NCI-H2081 (cell line): Measurements from ENCODE around the gene WWOX.

Experiments used
- DNase-seq, 2 experiments: peaks; one replicate each; lab custom pipeline; 2025; lab: John Stamatoyannopoulos, UW

Gene WWOX

DNA sequence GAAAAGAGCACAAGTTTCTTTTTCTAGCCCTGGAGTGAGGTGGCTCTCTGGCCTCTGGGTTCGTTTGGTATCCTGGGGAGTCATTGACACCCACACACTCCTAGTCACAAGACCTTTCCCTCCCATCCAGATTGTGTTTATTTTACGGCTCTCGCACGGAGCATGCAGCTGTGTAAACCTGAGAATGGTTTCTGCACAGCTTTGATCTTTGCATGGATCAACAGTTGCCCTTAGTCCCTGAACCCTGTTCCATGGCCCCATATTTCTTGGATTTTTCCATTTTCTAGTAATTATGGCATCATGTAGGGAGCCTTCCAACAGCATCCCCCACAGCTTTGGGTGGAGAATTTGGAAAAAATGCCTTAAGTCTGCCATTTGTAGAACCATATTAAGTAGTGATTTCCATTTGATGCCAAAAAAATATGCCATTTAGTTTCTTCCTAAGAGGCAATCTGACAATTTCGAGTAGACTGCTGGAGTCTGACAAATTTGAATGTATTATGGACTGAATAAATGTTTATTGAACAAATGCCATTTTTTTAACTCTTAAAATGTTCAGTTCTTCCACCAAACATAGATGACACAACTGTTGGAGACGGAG is 197.7 kb downstream of the WWOX start:
- peak; percentile 40 to 86 for DNase-seq

DNA sequence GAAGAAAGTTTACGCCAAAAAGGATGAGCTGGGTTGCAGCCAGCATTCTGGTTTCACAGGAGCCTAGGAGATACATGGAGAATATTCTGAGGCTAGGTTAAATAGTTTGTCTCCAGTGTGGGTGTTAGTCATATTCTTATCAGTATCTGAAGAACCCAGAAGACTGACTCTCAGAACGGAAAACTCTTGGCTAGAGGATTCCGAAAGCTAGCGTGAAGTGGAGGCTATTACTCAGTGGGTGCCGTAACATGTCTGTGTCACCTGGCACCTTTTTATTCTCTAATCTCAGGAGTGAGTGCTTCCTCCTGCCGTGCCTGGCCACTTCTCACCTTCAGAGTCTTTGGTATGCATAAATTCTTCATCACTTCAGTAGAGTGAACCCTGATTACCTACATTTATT is 199.5 kb downstream of the WWOX start:
- no peak for DNase-seq

DNA sequence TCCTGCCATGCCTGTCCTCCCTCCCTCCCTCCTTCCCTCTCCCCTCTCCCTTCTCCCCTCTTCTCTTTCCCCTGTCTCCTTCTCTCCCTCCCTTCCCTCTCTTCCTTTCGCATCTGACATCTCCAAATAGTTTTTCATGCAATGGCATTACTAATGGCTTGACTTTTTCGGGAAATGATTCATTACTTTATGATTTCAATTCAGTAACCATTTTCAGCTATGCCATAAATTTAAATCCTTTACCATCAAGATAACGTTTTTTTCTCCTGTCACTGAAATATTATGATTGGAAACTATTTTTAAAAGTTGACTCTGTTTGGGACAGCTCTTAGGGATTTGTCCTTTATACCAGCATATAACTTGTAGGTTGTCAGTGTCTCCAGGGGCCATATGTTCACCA is 201.0 kb downstream of the WWOX start:
- no peak for DNase-seq

DNA sequence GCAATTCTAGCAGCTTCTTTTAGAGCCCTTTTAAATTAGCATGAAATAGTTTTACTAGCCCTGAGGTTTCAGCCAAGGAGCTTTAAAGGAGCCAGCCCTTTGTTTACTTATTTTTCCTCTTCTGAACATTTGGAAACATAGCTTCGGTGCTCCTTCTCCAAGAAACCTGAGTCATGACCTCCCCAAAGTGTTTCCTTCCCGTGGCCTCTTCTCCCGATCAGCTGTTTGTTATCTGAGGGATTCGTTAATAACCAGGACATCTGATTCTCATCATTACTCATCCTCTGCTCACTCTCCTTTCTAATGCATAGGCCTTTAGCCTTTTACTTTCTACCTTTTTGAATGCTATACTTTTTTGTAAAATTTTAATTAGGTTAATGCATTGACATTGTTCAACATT is 204.5 kb downstream of the WWOX start:
- no peak for DNase-seq

DNA sequence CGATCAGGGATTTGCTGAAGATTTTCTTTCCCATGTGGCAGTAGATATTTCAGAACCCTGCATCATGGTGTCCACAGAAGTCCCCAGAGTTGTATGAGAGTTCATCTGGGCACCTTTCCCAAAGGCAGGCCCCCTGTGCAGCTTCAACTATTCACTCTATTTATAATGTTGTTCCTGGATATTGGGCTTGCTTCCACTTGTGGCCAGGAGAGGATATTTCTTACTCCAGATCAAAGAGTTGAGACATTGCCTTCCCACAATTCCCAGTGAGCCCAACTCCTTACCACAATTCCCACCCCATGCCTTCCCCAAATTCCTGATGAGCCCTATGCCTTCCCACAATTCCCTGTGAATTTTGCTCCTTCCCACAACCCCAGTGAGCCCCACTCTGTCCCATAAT is 206.9 kb downstream of the WWOX start:
- DNase-seq, result no peak

DNA sequence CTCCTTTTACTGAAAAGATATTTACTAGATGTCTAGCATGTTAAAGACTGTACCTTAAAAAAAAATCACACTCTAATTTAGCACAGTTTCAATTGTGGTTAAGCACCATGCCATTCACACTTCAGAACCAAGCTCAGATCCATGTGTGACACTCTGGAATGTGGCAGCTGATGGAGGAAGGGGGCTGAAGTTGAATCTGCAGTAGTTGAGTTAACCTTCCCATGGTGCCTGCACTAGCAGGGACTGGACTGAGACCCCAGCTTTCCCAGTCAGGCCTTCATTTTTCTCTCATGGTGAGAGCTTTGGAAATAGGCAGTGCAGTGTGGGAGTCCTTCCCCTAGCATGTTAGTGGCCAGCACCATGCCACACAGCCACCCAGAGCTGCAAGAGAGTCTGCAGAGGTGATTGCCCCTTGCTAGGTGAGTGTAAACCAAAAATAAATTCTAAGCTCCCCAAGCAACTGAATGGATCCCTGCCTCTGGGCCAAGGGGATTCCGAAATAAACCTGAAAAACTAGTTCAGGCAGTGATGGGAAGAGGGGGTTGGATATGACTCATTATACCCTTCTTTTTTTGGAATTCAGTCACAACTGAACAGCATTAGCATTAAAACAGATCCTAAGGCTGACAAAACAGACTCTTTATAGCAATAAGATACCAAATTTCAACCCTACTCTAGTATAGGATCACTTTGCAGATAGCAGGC is 208.5 kb downstream of the WWOX start:
- no peak for DNase-seq

DNA sequence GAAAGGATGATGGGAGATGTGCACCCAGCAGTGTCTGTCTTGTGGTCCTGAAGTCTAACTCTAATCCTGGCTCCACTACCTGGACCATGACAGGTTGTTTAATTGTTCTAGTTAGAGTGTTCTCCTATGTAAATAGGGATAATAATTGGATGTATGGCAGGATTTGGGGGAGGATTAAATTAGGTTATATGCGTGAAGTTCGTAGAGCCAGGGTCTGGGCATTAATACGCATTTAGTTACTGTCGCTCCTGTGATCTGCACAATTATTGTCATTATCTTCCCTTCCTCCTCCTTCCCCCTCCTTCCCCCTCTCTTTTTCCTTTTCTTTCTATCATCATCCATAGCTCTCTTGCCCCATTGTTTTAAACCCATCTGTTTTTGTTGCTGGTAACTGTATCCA is 210.3 kb downstream of the WWOX start:
- DNase-seq, result no peak

DNA sequence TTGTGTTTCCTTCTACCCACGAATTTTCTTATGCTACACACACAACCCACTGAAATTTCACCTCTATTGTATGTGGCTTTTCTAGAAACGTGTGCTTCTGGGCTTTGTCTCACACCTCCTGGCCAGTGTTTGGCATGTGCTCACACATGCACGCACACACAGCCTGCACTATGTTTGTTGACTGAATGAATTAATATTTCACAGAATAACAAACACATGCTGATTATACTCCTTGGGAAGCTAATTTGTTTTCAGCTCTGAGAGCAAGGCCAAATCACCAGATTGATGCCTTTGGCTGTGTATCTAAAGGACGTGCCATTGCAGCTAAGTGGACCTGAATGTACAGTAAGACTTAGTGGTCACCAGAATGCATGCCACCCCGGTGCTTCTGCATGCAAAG is 210.7 kb downstream of the WWOX start:
- DNase-seq, result no peak

DNA sequence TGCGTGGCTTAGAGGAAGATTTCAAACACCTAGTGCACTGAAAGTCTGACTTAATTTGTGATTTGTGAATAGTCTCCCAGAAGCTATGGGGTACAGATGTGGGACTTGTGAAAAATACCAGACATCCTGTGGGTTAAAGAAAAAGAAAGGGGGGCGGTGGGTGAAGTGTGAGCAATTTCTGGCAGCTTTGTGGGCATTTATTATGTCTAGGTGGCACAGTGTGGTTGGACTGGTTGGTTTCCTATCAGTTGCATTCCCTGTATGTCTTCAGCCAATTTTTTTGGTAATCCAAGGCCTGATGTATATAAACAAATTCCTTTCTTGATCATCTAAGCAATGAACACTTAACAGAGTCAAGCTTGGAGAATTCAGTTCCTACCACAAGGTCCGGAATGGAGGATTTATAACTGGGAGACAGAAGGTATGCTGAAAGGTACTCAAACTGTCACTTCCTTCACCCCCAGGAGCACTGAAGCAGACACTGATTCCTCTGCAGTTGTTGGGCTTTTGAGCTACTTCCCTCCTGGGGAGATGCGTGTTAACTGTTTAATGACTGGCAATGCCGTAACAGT is 211.6 kb downstream of the WWOX start:
- DNase-seq, result no peak

DNA sequence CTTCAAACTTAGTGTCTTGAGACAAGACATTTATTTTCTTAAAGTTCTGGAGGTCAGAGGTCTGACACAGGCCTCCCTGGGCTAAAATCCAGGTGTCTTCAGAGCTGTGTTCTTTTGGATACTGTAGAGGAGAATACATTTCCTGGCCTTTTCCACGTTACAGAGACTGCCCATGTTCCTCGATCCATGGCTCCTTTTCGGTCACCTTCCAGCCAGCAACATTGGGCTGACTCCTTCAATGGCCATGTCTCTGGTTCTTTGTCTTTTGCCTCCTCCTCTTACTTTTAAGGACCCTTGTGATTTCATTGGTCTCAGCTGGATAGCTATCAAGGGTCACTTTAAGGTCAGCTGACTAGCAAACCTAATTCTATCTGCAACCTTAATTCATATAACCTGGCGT is 212.4 kb downstream of the WWOX start:
- DNase-seq, result no peak

DNA sequence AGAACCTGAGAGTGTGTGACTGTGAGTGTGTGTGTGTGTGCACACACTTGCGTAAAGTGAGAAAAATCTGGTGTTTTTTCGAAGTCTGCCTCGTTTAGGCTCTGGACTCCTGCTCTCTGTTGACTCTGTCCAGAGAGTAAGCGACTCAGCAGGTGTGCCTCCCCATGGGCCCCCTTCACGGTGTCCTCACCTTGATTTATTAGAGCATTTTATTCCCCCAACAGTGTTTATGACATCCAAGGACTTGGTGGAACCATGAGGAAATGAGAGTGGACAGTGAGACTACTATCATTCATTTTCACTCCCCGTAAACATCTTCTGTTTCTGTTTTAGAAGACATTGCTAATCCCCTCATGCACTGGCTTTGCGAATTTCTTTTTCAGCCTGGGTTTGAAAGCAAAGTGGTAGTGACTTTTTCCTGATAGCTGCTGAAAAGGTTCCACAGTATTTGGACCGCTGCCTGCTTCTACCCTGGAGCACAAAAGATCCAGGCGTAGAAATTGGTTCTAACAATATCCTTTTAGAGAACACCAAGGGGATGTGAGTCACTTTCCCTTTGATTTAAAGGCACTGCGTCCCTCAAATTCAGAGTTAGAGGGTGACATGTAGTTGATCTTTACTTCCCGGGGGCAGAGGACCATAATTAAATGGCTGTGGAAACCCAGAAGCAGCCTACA is 218.2 kb downstream of the WWOX start:
- peak in 1 of 2 experiments; percentile 3 for DNase-seq

DNA sequence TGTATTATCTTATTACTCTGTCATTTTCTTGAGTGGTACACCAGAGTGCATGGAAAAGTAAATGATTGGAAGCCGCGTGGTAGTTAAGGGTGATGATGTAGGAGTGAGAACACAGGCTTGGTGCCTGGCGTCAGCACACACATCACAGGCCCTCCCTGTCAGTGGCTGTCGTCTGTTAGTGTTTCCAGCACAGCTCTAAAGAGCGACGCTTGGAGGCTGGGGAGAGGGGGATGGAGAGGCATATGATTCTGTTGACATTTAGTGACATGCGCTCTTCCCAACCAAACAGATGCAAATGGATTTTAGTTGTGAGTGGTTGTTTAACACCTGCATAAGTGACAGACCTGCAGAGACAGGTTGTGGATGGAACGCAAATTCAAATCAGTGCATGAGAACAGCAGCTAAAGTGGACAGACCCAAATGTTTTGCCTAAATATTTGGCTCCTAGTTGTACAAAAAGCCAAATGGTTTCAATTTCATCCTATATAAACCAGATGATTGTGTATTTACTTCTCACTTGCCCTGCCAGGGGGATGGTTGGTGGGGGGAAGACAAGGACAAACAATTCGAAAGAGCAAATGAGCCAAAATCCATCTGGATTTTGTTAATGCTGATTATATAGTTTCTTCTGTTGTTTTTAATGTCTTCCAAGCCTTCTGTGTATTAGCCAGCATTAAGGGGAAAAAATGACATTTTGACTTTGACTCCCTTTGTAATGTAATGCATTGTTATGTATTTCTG is 222.3 kb downstream of the WWOX start:
- peak; percentile 7 to 52 for DNase-seq

DNA sequence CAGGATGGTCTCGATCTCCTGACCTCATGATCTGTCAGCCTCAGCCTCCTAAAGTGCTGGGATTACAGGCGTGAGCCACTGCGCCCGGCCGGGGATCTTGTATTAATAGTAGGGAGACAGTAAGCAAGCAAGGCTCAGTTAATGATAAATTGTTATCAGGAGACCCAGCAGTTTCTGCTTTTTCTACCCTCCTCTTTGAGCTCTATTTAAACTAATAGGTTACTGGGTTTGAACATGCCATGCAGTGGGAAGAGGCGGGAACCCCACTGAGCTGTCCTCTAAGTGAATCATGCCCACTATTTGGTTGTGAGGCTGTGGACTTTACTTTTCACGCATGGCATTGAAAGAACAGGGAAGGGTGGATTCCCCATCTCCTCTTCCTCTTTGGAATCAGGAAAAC is 223.9 kb downstream of the WWOX start:
- DNase-seq, result no peak

DNA sequence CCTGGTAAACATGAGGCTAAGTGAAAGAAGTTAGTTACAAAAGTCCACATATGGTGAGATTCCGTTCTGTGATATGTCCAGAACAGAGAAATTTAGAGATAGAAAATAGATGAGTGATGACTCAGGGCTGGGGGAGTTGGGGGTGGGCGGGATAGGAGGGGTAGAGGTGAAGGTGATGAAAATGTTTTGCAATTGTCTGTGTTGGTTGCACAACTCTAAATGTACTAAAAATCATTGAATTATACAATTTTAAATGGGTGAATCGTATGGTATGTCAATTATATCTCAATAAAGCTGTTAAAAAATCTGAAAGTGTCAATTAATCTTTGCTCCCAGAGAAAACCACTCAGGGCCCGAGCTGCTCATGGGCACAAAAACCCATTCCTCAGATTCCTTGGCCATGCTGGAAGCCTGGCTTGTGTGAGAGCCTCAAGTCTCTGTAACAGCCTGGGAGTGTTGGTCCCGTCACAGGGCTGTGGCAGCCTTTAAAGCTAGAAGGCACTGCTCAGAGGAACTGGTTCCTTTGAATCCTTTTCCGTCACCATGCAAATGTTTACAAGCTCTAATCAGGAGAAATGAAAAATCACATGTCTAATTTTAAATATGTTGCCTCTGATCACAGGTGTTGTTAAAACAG is 225.3 kb downstream of the WWOX start:
- DNase-seq, result no peak

DNA sequence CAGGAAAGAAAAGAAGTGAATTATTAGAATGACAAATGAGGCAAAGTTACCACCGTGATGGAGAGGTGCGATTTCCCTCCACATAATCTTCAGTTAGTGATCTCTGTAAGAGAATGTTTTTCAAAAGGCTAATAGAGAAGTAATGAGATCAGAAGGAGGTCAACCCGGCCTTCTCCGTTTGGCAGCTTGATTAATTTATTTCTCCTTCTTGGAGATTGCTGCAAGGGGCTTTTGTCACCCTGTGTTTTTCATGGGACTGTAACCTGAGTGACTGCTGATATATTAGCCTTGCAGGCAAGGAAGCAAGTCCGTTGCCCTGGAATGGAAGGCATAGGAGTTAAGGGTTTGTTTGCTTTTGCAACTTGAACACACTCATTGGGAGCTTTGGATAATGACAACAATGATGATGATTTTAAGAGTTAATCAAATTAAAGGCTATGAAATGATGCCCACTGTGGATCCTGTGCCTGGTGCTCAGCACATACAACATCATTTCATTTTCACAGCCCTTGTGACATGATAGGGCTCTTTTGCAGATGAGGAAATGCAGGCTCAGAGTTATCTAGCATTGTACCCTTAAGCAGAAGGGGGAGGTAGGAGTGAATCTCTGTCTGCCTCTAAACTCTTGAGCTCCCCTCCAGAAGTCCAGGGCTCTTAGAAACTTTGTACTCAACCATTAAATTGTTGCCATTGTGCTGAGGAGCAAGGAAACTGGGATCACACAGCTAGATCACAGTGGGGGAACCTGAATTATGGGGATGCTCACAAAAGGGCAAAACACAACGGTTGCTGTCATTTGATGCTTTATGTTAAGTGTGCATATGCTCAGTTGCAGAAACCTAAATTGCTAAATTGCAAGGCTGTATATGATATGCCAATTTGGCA is 226.3 kb downstream of the WWOX start:
- peak in 1 of 2 experiments; percentile 10 for DNase-seq

DNA sequence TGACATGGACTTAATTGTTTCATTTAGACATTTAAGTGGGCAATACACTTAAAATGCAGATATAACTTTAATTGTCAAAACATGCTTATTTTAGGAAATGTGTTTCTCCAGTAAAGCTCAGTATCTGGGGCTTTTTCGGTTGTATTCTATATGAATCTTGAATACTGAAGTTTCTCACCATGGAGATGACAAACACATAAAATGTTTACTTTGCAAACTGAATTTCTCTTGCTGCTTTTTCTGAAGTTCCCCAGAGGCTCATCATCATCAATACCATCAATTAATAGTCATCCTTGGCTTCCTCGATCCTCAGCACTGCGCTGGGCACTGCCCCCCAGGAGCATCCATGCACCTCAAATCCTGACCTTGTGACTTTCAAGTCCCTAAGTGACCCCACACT is 227.3 kb downstream of the WWOX start:
- no peak for DNase-seq

DNA sequence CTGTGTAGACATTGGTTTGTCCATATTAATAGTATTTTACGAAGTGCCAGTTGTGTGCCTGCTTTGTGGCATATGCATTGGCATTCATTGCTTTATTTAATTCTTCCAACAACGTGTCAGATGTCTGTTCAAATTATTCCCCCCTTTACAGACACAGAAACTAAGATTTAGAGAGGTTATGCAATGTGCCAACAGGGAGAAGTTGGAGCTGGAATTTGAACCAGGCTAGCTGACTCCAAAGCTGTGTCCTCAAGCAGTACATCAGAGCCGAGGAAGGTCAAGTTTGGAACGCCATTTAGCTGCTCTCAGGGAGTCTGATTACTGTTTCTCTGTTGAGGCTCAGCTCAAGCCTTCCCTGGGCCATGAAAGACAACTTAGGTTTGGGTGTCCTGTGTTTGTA is 232.3 kb downstream of the WWOX start:
- DNase-seq, result no peak

DNA sequence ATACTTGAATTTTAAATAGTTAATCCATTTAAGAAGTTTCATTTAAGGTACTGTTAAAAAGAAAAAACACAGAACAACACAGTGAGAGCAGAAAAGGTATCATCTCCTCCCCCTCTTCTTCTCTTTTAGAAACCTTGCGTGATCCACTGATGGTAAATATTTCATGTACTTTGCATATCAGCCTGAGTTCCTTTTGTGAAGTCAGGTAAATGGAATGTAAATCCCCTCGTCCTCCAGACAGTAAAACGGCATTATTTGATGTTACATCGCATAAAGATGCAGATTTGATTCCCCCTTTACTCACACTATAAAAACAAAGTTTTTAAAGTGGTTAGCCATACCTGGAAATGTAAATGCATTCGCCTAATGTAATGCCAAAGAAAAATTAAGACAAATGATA is 234.4 kb downstream of the WWOX start:
- DNase-seq, result no peak

DNA sequence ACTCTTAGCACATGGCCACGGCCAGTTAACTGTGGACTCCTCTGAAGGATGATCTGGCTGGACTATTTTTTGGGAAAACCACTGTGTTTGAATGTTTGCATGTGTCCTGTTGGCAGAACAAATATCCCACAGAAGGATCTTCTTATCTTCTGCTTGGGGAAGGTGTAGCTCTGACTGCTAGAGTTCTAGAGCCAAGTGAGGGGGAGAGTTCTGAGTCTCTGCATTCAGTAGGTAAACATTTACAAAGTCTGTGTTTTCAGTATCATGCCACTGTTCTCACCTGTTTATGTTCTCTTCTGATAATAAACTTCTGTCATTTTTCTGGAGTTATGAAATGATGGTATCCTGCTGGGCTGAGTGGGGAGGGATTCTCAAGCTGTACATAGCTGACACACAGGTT is 241.1 kb downstream of the WWOX start:
- no peak for DNase-seq

DNA sequence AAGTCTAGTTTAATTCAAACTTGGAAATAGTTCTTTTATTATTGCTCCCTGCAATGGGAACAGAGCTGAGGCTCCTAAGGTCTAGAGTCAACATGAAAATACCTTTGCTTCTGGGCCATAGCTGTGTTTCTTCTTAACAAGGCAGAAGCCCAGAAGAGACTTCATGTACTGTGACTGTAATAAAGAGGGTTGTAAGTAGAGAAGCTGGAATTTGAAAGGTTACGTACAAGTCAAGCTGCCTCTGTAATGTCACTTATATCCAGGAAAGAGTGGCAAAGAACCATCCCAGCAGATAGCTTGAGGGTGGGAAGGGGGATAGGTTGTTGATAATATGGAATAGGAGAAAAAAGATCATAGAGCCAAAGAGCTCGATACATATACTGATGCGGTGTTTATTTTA is 248.6 kb downstream of the WWOX start:
- DNase-seq, result no peak

DNA sequence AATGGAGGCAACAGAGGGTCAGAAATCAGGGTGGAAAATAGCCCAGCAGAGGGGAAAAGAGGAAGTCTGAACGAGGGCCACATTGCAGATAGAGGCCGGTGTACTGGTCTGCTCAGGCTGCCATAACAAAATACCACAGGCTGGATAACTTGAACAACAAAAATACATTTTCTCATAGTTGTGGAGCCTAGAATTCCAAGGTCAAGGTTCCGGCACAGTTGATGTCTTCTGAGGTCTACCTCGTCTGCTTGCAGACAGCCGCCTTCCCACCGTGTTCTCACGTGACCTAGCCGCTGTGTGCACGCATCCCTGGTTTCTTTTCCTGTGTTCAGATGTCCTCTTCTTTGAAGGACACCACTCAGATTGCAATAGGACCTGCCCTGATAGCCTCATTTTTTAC is 249.4 kb downstream of the WWOX start:
- DNase-seq, result no peak
